Measurements from ENCODE around the gene CTSD. TPM values are rescaled to one million over a fixed set of nuclear protein-coding genes. Genes with fewer than 3 reads are reported as not detected.

The CTSD gene
- total RNA-seq, 2 donors from 2014 or later = 782 to 1,042 TPM

DNA sequence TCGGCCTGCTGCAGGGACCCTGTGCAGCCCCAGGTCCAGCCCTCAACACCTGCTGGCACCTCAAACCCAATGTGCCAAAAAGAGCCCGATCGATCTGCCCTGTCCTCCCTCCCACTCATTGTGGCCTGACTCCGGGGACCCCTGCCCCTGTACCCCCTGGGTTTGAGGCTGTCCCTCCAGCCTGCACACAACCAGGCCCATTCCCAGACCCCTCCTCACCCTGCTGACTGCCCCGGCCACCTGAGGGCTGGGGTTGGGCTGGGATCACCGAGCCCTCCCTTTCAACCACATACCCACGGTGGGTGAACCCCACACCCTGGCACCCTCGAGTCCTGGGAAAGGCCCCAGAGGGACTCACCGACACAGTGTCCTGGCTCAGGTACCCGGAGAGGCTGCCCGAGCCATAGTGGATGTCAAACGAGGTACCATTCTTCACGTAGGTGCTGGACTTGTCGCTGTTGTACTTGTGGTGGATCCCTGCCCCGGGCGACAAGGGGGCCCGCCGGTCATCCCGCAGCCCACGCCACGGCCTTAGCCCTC lies 5.0 kb downstream of the CTSD start:
- Histone ChIP-seq H3K9me3 (no peaks in the 10 kb centered on the region), H3K27me3 (no peaks in the 10 kb centered on the region), H3K36me3 (peaks cover 65% of the 10 kb centered on the region), H3K27ac (peak overlapping the region; percentile 98 to 99), H3K4me1 (peaks cover 6 to 87% of the 10 kb centered on the region in 2 donors), H3K4me3 (no peak overlapping the region)
- TF ChIP-seq, protein P1, sequence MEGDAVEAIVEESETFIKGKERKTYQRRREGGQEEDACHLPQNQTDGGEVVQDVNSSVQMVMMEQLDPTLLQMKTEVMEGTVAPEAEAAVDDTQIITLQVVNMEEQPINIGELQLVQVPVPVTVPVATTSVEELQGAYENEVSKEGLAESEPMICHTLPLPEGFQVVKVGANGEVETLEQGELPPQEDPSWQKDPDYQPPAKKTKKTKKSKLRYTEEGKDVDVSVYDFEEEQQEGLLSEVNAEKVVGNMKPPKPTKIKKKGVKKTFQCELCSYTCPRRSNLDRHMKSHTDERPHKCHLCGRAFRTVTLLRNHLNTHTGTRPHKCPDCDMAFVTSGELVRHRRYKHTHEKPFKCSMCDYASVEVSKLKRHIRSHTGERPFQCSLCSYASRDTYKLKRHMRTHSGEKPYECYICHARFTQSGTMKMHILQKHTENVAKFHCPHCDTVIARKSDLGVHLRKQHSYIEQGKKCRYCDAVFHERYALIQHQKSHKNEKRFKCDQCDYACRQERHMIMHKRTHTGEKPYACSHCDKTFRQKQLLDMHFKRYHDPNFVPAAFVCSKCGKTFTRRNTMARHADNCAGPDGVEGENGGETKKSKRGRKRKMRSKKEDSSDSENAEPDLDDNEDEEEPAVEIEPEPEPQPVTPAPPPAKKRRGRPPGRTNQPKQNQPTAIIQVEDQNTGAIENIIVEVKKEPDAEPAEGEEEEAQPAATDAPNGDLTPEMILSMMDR (IDR thresholded peaks at IDR 0.05) = no peak
- DNase-seq (ENCODE audit: low spot score) = no peak

DNA sequence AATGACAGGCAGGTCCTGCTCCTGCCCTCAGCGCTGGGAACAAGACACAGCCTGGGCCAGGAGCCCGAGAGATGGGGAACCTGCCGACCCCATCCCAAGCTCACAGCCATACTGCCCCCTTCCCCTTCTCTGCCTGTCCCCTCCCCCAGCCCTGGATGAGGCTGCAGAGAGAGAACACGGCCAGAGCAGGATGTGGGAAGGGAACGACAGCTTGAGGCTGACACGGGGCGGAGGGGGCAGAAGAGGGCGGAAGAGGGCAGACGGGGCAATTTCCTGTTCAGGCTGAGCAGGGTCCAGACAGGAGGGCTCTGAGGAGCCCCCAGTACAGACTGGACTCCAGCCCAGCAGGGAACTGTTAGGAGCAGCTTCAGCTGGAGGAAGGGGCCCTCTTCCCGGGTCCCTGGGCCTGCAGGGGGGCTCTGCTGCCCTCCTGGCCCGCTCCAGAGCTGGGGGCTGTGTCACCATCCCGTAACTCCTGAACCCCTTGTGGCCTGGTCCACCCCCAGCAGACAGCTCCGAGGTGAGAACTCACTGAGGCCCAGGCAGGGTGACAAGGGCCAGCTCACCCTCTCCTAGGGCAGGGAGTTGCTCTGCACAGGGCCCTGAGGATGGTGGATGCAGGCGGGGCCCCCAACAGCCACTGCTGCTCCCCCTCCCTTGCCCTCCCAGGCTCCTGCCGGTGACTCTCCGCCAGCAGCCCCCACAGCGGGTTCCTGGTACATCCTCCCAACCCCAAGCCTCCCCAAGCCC lies 5.7 kb downstream of the CTSD start:
- DNase-seq (ENCODE audit: low spot score) = no peak
- Histone ChIP-seq H3K4me3 (no peak overlapping the region), H3K27me3 (no peaks in the 10 kb centered on the region), H3K4me1 (peaks cover 6 to 89% of the 10 kb centered on the region in 2 donors), H3K36me3 (peaks cover 71% of the 10 kb centered on the region), H3K27ac (peak overlapping the region; percentile 98 to 99), H3K9me3 (no peaks in the 10 kb centered on the region)
- TF ChIP-seq, protein P1 (IDR thresholded peaks at IDR 0.05) = no peak

DNA sequence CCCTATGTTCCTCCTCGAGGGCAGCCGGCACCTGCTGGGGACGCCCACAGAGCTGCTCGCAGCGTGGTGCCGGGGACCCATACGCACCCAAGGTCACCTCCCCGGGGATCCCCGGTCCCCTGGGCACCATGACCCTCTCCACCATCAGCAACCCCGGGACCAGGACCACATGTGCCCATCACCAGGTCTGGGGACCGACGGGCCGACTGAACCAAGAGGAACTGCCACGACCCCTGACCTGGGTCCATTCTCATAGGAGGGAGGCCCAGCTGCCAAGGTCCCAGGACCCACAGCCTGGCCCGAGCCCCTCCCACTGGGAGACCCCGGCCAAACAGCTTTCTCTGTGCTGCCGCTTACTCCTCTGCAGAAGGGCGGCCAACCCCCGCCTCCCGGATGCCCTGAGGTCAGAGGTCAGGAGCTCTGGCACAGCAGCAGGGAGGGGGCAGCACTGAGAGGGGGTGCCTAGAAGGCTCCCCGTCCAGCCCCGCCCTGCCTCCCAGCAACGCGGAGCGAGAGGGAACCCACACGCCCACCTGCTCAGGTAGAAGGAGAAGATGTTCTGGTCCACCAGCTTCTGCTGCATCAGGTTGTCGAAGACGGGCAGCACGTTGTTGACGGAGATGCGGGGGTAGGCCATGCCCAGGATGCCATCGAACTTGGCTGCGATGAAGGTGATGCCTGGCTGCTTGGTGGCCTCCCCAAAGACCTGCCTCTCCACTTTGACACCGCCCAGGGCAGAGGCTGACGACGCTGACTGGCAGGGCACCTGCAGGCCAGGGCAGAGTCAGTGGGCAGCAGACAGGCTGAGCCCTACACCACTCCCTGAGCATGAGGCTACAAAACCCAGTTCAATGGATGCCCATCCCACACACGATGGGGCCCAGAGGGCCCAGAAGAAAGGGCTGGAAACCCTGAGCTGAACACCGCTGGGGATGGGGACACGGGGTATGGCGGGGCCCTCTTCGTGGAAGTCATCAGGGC lies 6.6 kb downstream of the CTSD start:
- Histone ChIP-seq H3K27ac (peak overlapping the region; percentile 76 to 98), H3K27me3 (no peaks in the 10 kb centered on the region), H3K9me3 (no peaks in the 10 kb centered on the region), H3K36me3 (peaks cover 74% of the 10 kb centered on the region), H3K4me3 (no peak overlapping the region), H3K4me1 (peaks cover 6 to 89% of the 10 kb centered on the region in 2 donors)
- DNase-seq (ENCODE audit: low spot score) = no peak
- TF ChIP-seq, protein P1 (IDR thresholded peaks at IDR 0.05) = no peak

DNA sequence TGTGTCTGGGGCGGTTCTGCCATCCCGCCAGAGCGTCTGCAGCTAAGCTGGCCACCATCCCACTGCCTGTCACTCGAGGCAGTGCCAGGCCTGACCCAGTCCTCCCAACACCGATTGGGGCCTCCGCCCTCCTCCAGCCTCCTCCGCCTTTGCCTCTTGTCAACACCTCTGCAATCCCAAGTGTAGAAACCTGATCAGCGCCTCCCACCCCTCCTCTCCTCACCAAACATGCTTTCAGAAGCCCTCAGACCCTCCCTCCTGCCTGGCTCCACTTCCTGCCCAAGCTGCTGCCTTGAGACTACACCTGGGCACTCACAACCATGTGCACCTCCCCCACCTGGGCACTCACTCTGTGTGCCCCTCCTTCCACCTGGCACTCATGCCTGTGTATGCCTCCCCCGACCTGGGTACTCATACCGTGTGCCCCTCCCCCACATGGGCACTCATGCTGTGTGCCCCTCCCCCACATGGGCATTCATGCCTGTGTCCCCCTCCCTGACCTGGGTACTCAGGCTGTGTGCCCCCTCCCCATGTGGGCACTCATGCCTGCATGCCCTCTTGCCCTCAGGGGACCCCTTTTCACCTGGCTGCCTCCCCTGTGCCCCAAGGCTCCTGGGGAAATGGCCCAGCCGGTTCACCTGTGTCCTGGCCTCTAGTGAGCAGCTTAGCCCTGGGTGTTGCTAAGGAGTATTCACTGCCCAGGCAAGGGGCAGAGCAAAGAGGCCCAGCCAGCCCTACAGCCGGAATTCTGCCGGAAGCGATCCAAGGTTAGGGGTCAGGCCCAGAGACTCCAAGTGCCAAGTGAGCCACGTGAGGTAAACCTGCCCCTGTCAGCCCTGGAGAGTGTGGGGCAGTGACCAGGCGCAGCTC lies 7.8 kb downstream of the CTSD start:
- Histone ChIP-seq H3K4me1 (peaks cover 6 to 89% of the 10 kb centered on the region in 2 donors), H3K9me3 (no peaks in the 10 kb centered on the region), H3K27me3 (no peaks in the 10 kb centered on the region), H3K27ac (peak overlapping the region; percentile 76 to 98), H3K4me3 (no peak overlapping the region), H3K36me3 (peaks cover 70% of the 10 kb centered on the region)
- no peak for DNase-seq (ENCODE audit: low spot score)
- TF ChIP-seq, protein P1 (IDR thresholded peaks at IDR 0.05) = no peak

DNA sequence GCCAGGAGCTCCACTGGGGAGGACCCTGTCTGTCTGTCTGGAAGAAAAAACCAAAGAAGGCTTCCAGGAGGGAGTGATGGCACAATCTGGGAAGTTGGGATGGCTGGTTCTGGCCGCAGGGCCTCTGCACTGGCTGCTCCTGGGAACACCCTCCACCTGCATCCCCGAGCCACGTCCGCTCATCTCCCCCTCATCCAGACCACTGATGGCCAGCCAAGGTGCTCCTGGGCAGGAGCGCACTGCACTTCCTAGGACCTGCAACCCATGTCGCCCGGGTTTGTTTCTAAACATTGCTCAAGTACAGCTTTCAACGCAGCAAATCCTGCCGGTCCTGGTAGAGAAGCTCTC lies 8.4 kb downstream of the CTSD start:
- TF ChIP-seq, protein P1 (IDR thresholded peaks at IDR 0.05) = no peak
- H3K4me3 ChIP-seq = no peak overlapping the region
- DNase-seq (ENCODE audit: low spot score) = no peak
- no peaks in the 10 kb centered on the region for H3K9me3 ChIP-seq
- H3K4me1 ChIP-seq = peaks cover 6 to 89% of the 10 kb centered on the region in 2 donors
- no peaks in the 10 kb centered on the region for H3K27me3 ChIP-seq
- peak overlapping the region; percentile 76 to 98 for H3K27ac ChIP-seq
- peaks cover 67% of the 10 kb centered on the region for H3K36me3 ChIP-seq

Measured in right atrium auricular region (tissue), 2 donors.